K562 (cell line): Measurements from ENCODE around the gene MS4A18. TPM values are rescaled to one million over a fixed set of nuclear protein-coding genes. Genes with fewer than 3 reads are reported as not detected.

Experiments
- ATAC-seq: fragments of 200-7000 bp; cut with Tn5 transposase; 3 replicates; pipeline ENCODE4 v1.9.1; 2020; ENCODE audit warnings: moderate library complexity
- BruUV-seq: library from RNA; stranded (reverse); fragments of 400-500 nt; replicated peaks from 2 replicates; lab custom pipeline; 2021; lab: Mats Ljungman, UMichigan
- CTCF ChIA-PET: fragments of 300-600 bp; formaldehyde crosslinking; extraction: SDS; loops from one replicate; lab custom pipeline; 2021; ENCODE audit warnings: low intra/inter-chr PET ratio; lab: Yijun Ruan, JAX
- POLR2A ChIA-PET: fragments of 300-600, 350-650 bp; sonication (Branson Sonifier 250); formaldehyde crosslinking; extraction: SDS; loops from one replicate; lab custom pipeline; 2021; ENCODE audit warnings: antibody characterized with exemption, inconsistent platforms; lab: Yijun Ruan, JAX
- DNase-seq, 4 experiments: peaks; one replicate each; pipeline versions ENCODE4 v3.0.0 to v3.0.0-alpha.2; 2011 to 2018; ENCODE audit warnings: low spot score in 3 of 4, mixed read lengths in 3 of 4; ENCODE audit errors: extremely low read depth in 1 of 4
- FAIRE-seq: peaks from 2 replicates; lab custom pipeline; 2011; peaks lifted over from hg19 to GRCh38; lab: Jason Lieb, UNC
- H2AFZ ChIP-seq: 2 replicates; pipeline ENCODE4 v1.6.0; 2011; ENCODE audit warnings: low read depth, low read length, control low read depth, inconsistent platforms
- H3K27ac ChIP-seq: fragments of 200-600 bp; 3 replicates; pipeline ENCODE4 v1.8.0; 2011; ENCODE audit warnings: low read depth, mild to moderate bottlenecking, control low read depth, inconsistent platforms, low read length, moderate library complexity, mixed read lengths; ENCODE audit errors: extremely low read depth
- H3K27me3 ChIP-seq, 2 experiments: fragments of 300-600 bp in 1 of 2; 2 replicates in 1 of 2; 3 replicates in 1 of 2; pipeline versions ENCODE4 v1.6.0 to v1.8.0; 2011; ENCODE audit warnings: inconsistent platforms in 2 of 2, low read length in 2 of 2, mild to moderate bottlenecking in 1 of 2, mixed read lengths in 1 of 2, moderate library complexity in 1 of 2; ENCODE audit not compliant: control insufficient read depth in 2 of 2, insufficient read depth in 2 of 2
- H3K36me3 ChIP-seq: fragments of 300-600 bp; 3 replicates; pipeline ENCODE4 v1.8.0; 2011; ENCODE audit warnings: mild to moderate bottlenecking, low read length, inconsistent platforms; ENCODE audit not compliant: control insufficient read depth, insufficient read depth
- H3K4me1 ChIP-seq, 2 experiments: fragments of 200-600 bp in 1 of 2; replicated peaks in 1 of 2; 2 replicates in 1 of 2; 3 replicates in 1 of 2; pipeline versions ENCODE4 v1.5.1 to v1.8.0; 2011; ENCODE audit warnings: inconsistent platforms in 2 of 2, low read length in 2 of 2, mild to moderate bottlenecking in 1 of 2, mixed read lengths in 1 of 2, moderate library complexity in 1 of 2; ENCODE audit not compliant: control insufficient read depth in 2 of 2, insufficient read depth in 2 of 2
- H3K4me2 ChIP-seq: 2 replicates; pipeline ENCODE4 v1.6.1; 2011; ENCODE audit warnings: low read length, control low read depth, inconsistent platforms, mixed read lengths; ENCODE audit not compliant: insufficient read depth
- H3K4me3 ChIP-seq: fragments of 200-600 bp; sonication (generic), shearing (Covaris generic); 2 replicates; pipeline ENCODE4 v1.5.1; 2016; ENCODE audit warnings: control low read depth, inconsistent platforms
- H3K79me2 ChIP-seq: fragments of 200-600 bp; 3 replicates; pipeline ENCODE4 v1.8.0; 2011; ENCODE audit warnings: low read length, inconsistent platforms; ENCODE audit not compliant: control insufficient read depth, insufficient read depth
- H3K9ac ChIP-seq, 2 experiments: 2 replicates each; pipeline versions ENCODE4 v1.6.0 to v1.6.1; 2011; ENCODE audit warnings: low read depth in 2 of 2, low read length in 2 of 2, control low read depth in 1 of 2, inconsistent platforms in 1 of 2, mild to moderate bottlenecking in 1 of 2, mixed read lengths in 1 of 2; ENCODE audit not compliant: insufficient read depth in 1 of 2
- H3K9me1 ChIP-seq: one replicate; pipeline ENCODE4 v1.6.0; 2011; ENCODE audit warnings: inconsistent platforms, mild to moderate bottlenecking, low read length, moderate library complexity; ENCODE audit not compliant: control insufficient read depth, insufficient read depth
- H3K9me3 ChIP-seq: replicated peaks from 2 replicates; pipeline ENCODE4 v1.5.1; 2011; ENCODE audit warnings: low read depth, low read length, inconsistent platforms; ENCODE audit not compliant: control insufficient read depth, insufficient read depth
- H4K20me1 ChIP-seq: replicated peaks from 2 replicates; pipeline ENCODE4 v1.6.1; 2011; ENCODE audit warnings: low read length, inconsistent platforms, mixed read lengths; ENCODE audit not compliant: control insufficient read depth, insufficient read depth
- ATF4 ChIP-seq: fragments of 450-650 bp; formaldehyde crosslinking; IDR thresholded peaks from 2 replicates; pipeline ENCODE4 v1.4.0; 2022; ENCODE audit warnings: mild to moderate bottlenecking, moderate library complexity
- CBFA2T2 ChIP-seq: fragments of 450-650 bp; conservative IDR thresholded peaks from 2 replicates; pipeline ENCODE4 v1.6.1; 2017; ENCODE audit warnings: mild to moderate bottlenecking
- ELF4 ChIP-seq: fragments of 450-650 bp; formaldehyde crosslinking; IDR thresholded peaks from 2 replicates; pipeline ENCODE4 v1.4.0; 2022; ENCODE audit warnings: missing genetic modification characterization
- FOS ChIP-seq: IDR thresholded peaks from 3 replicates; pipeline ENCODE4 v1.6.1; 2011; ENCODE audit not compliant: insufficient read length; ENCODE audit errors: extremely low read depth
- FOXA1 ChIP-seq: fragments of 450-650 bp; IDR thresholded peaks from 2 replicates; pipeline ENCODE4 v1.6.1; 2016; ENCODE audit warnings: mild to moderate bottlenecking, borderline replicate concordance
- HDAC1 ChIP-seq, 2 experiments: fragments of 450-650 bp; IDR thresholded peaks; 2 replicates each; pipeline ENCODE4 v1.6.1; 2016 to 2017; ENCODE audit warnings: inconsistent platforms in 1 of 2, mild to moderate bottlenecking in 1 of 2, moderate library complexity in 1 of 2
- HINFP ChIP-seq: fragments of 450-650 bp; conservative IDR thresholded peaks from 2 replicates; pipeline ENCODE4 v1.6.1; 2016; ENCODE audit warnings: missing genetic modification characterization, low read depth, mild to moderate bottlenecking, control low read depth, missing compliant biosample characterization
- MCM3 ChIP-seq: fragments of 450-650 bp; IDR thresholded peaks from 2 replicates; pipeline ENCODE4 v1.6.1; 2016
- NCOR1 ChIP-seq: fragments of 450-650 bp; IDR thresholded peaks from 2 replicates; pipeline ENCODE4 v1.6.1; 2016; ENCODE audit warnings: mild to moderate bottlenecking, moderate library complexity
- PTBP1 ChIP-seq: fragments of 200-400 bp; formaldehyde crosslinking; IDR thresholded peaks from 2 replicates; pipeline ENCODE4 v1.6.1; 2017; ENCODE audit warnings: low read depth, low read length
- RAD51 ChIP-seq: fragments of 450-650 bp; IDR thresholded peaks from 2 replicates; pipeline ENCODE4 v1.7.1; 2016; ENCODE audit warnings: low read depth, mild to moderate bottlenecking, borderline replicate concordance
- SETDB1 ChIP-seq: IDR thresholded peaks from one replicate; pipeline ENCODE4 v1.6.1; 2012; ENCODE audit warnings: low read length, control low read depth, inconsistent platforms
- SIN3B ChIP-seq: fragments of 450-650 bp; IDR thresholded peaks from 2 replicates; pipeline ENCODE4 v1.6.1; 2017; ENCODE audit warnings: low read depth, mild to moderate bottlenecking, moderate library complexity
- TFAM ChIP-seq: fragments of 250-450 bp; sonication (Bioruptor Pico); conservative IDR thresholded peaks from 2 replicates; pipeline ENCODE4 v1.5.0; 2021; ENCODE audit warnings: mild to moderate bottlenecking, moderate library complexity
- in situ Hi-C: fragments of 300-500 bp; cut with MboI; formaldehyde crosslinking; loops from 4 replicates; pipeline ENCODE4 v1.15.0; 2018; ENCODE audit warnings: inconsistent platforms, mixed read lengths
- intact Hi-C: fragments of 100-400 bp; cut with micrococcal nuclease; formaldehyde crosslinking; loops from 2 replicates; pipeline ENCODE4 v1.14.2; 2022
- polyA plus RNA-seq, 8 experiments: library from polyadenylated mRNA; depleted of rRNA in 4 of 8; stranded (reverse) in 5 of 8; unstranded in 3 of 8; fragments of >200 nt; fragmentation: Nextera tagmentation in 2 of 8; fragmentation: Illumina TruSeq in 1 of 8; extraction: Ambion mirVana in 2 of 8; extraction: Trizol in 1 of 8; gene quantifications; 2 replicates each; pipeline versions ENCODE4 v1.2.1 to v1.2.3, GENCODE V29; 2011 to 2014; ENCODE audit warnings: inconsistent platforms in 1 of 8, missing spikeins in 1 of 8
- total RNA-seq, 7 experiments: library from RNA; depleted of rRNA in 6 of 7; stranded (reverse); fragments of >200 nt in 6 of 7; fragmentation: Illumina TruSeq in 2 of 7; extraction: Trizol in 2 of 7; gene quantifications; 2 replicates each; pipeline versions ENCODE4 v1.2.1 to v1.2.3, GENCODE V29; 2011 to 2021; ENCODE audit warnings: low replicate concordance in 1 of 7
- TF ChIP-seq, protein P1 (sequence below): sonication (generic); formaldehyde crosslinking; IDR thresholded peaks from 2 replicates; pipeline ENCODE4 v1.8.0; 2023; ENCODE audit warnings: mild to moderate bottlenecking, missing genetic modification reagents

Gene MS4A18
- total and polyA plus RNA-seq, 9 of the 15 experiments (the other 6 are each of a cell fraction or from before 2014, with no cell fraction given) = not detected

GRCh38 chr11:60740573-60740972 lies 16.1 kb downstream of the MS4A18 start:
- BruUV-seq = no TSS peak
- Histone ChIP-seq H3K9me1 (no peaks in the 10 kb centered on the region), H3K27ac (no peak overlapping the region), H3K4me2 (no peak overlapping the region), H3K9me3 (no peaks in the 10 kb centered on the region), H3K4me1 (no peaks in the 10 kb centered on the region), H3K27me3 (peaks cover 5 to 27% of the 10 kb centered on the region in 2 experiments; a peak in 3 of 5 replicates), H4K20me1 (no peaks in the 10 kb centered on the region), H2AFZ (no peak overlapping the region), H3K79me2 (no peaks in the 10 kb centered on the region), H3K4me3 (no peak overlapping the region), H3K36me3 (no peaks in the 10 kb centered on the region), H3K9ac (no peak overlapping the region)
- CTCF ChIA-PET = no interaction called here
- in situ Hi-C loops = no loop called here
- ATAC-seq (no peak), FAIRE-seq (no peak), DNase-seq (no peak)
- intact Hi-C loops = no loop called here
- TF ChIP-seq TFAM (CRISPR knock-in tag) = no peak
- no peak for TF ChIP-seq HINFP (tag)
- TF ChIP-seq HDAC1 (IDR thresholded peaks at IDR 0.05) = no peak
- no peak for TF ChIP-seq FOS
- TF ChIP-seq ELF4 (CRISPR knock-in tag) = no peak
- TF ChIP-seq FOXA1 = no peak
- no peak for TF ChIP-seq PTBP1
- TF ChIP-seq MCM3 = no peak
- TF ChIP-seq NCOR1 = no peak
- no peak for TF ChIP-seq RAD51
- TF ChIP-seq SETDB1 = no peak
- TF ChIP-seq, protein P1, sequence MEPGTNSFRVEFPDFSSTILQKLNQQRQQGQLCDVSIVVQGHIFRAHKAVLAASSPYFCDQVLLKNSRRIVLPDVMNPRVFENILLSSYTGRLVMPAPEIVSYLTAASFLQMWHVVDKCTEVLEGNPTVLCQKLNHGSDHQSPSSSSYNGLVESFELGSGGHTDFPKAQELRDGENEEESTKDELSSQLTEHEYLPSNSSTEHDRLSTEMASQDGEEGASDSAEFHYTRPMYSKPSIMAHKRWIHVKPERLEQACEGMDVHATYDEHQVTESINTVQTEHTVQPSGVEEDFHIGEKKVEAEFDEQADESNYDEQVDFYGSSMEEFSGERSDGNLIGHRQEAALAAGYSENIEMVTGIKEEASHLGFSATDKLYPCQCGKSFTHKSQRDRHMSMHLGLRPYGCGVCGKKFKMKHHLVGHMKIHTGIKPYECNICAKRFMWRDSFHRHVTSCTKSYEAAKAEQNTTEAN (CRISPR knock-in tag) = no peak
- no peak for TF ChIP-seq SIN3B
- no peak for TF ChIP-seq ATF4 (CRISPR knock-in tag)
- TF ChIP-seq CBFA2T2 = no peak
- POLR2A ChIA-PET = interaction anchor here (0.7 kb wide), 1 partner anchor 127 kb away, joined by 3 read pairs; no protein-coding TSS in a partner anchor
